B cell (primary cell): ENCODE data around the gene SCN7A. TPM values are rescaled to one million over a fixed set of nuclear protein-coding genes. Genes with fewer than 3 reads are reported as not detected.

Experiments
- ATAC-seq: fragments of 200-7000 bp; cut with Tn5 transposase; one replicate; pipeline ENCODE4 v1.10.0; 2021; ENCODE audit warnings: low read depth, mild to moderate bottlenecking, moderate number of reproducible peaks, moderate library complexity
- CTCF ChIA-PET: fragments of 350-600 bp; sonication (Branson Sonifier 250); formaldehyde crosslinking; loops from one replicate; lab custom pipeline; 2021; ENCODE audit warnings: antibody characterized with exemption, inconsistent platforms; lab: Charles Lee
- POLR2A ChIA-PET: fragments of 350-600 bp; sonication (Branson Sonifier 250); formaldehyde crosslinking; loops from one replicate; lab custom pipeline; 2021; ENCODE audit warnings: antibody characterized with exemption; lab: Charles Lee
- DNase-seq: peaks from one replicate; pipeline ENCODE4 v3.0.0; 2013
- H2AFZ ChIP-seq: 2 replicates; pipeline ENCODE4 v1.6.1; 2012; ENCODE audit warnings: mild to moderate bottlenecking, low read depth, low read length; ENCODE audit not compliant: insufficient read depth, poor library complexity, severe bottlenecking
- H3K27ac ChIP-seq, 2 donors: 1 replicate in 1 of 2; 2 replicates in 1 of 2; pipeline ENCODE4 v1.5.1; 2012 to 2013; ENCODE audit warnings: low read length in 2 of 2, mild to moderate bottlenecking in 2 of 2, moderate library complexity in 1 of 2
- H3K27me3 ChIP-seq, 4 experiments: fragments of 200-600 bp in 1 of 4; sonication (generic) in 1 of 4; replicated peaks in 1 of 4; 1 replicate in 2 of 4; 2 replicates in 2 of 4; pipeline versions ENCODE4 v1.6.1 to v1.7.0; 2013 to 2016; ENCODE audit warnings: low read length in 3 of 4, mild to moderate bottlenecking in 2 of 4, mixed read lengths in 1 of 4, moderate library complexity in 1 of 4; ENCODE audit not compliant: insufficient read depth in 4 of 4, control insufficient read depth in 3 of 4; ENCODE audit errors: control extremely low read depth in 1 of 4
- H3K36me3 ChIP-seq, 2 experiments: replicated peaks in 1 of 2; 1 replicate in 1 of 2; 2 replicates in 1 of 2; pipeline versions ENCODE4 v1.6.1 to v1.7.1; 2013; ENCODE audit warnings: low read length in 1 of 2; ENCODE audit not compliant: insufficient read depth in 2 of 2, control insufficient read depth in 1 of 2; ENCODE audit errors: control extremely low read depth in 1 of 2, extremely low read depth in 1 of 2
- H3K4me1 ChIP-seq, 2 donors: fragments of 200-600 bp in 1 of 2; sonication (generic) in 1 of 2; 1 replicate in 1 of 2; 2 replicates in 1 of 2; pipeline versions ENCODE4 v1.5.1 to v1.6.1; 2013 to 2017; ENCODE audit warnings: low read length in 2 of 2; ENCODE audit not compliant: control insufficient read depth in 2 of 2, insufficient read depth in 2 of 2
- H3K4me2 ChIP-seq: replicated peaks from 2 replicates; pipeline ENCODE3; 2012; ENCODE audit warnings: mild to moderate bottlenecking, low read depth, low read length; ENCODE audit not compliant: poor library complexity, severe bottlenecking
- H3K4me3 ChIP-seq, 5 experiments: fragments of 200-600 bp in 1 of 5; sonication (generic) in 1 of 5; 1 replicate in 3 of 5; 2 replicates in 2 of 5; pipeline versions ENCODE4 v1.5.1 to v1.7.0; 2011 to 2016; ENCODE audit warnings: low read length in 4 of 5, mild to moderate bottlenecking in 4 of 5, low read depth in 2 of 5, control low read depth in 1 of 5, moderate library complexity in 1 of 5; ENCODE audit not compliant: insufficient read depth in 1 of 5; ENCODE audit errors: control extremely low read depth in 1 of 5, extremely low read depth in 1 of 5
- H3K79me2 ChIP-seq: fragments of 200-600 bp; sonication (generic); one replicate; pipeline ENCODE4 v1.6.0; 2016; ENCODE audit warnings: low read length; ENCODE audit not compliant: control insufficient read depth, insufficient read depth
- H3K9ac ChIP-seq: fragments of 200-600 bp; sonication (generic); 2 replicates; pipeline ENCODE4 v1.6.1; 2017; ENCODE audit warnings: mild to moderate bottlenecking, low read length, moderate library complexity
- H3K9me3 ChIP-seq, 3 donors: one replicate each; pipeline versions ENCODE4 v1.6.1 to v1.7.1; 2013; ENCODE audit warnings: low read length in 2 of 3; ENCODE audit not compliant: control insufficient read depth in 2 of 3, insufficient read depth in 1 of 3; ENCODE audit errors: control extremely low read depth in 1 of 3
- H4K20me1 ChIP-seq: 2 replicates; pipeline ENCODE4 v1.6.0; 2012; ENCODE audit warnings: mild to moderate bottlenecking, low read length; ENCODE audit not compliant: insufficient read depth, control insufficient read depth, poor library complexity, severe bottlenecking
- H3K27ac Mint-ChIP-seq: one replicate; pipeline ENCODE4 v1.8.0; 2021; ENCODE audit warnings: mixed read lengths
- H3K27me3 Mint-ChIP-seq: one replicate; pipeline ENCODE4 v1.8.0; 2021; ENCODE audit warnings: mixed read lengths
- H3K4me1 Mint-ChIP-seq: one replicate; pipeline ENCODE4 v1.8.0; 2021; ENCODE audit warnings: mixed read lengths
- H3K4me3 Mint-ChIP-seq: one replicate; pipeline ENCODE4 v1.8.0; 2021; ENCODE audit warnings: mixed read lengths
- H3K9me3 Mint-ChIP-seq: one replicate; pipeline ENCODE4 v1.8.0; 2022; ENCODE audit warnings: mixed read lengths; ENCODE audit not compliant: insufficient read depth
- CTCF ChIP-seq: fragments of 200-600 bp; IDR thresholded peaks from one replicate; pipeline ENCODE4 v1.8.0; 2022; ENCODE audit warnings: antibody characterized with exemption, mild to moderate bottlenecking
- EZH2 ChIP-seq: IDR thresholded peaks from 2 replicates; pipeline ENCODE4 v1.6.1; 2012; ENCODE audit warnings: borderline replicate concordance, low read depth, mild to moderate bottlenecking, moderate library complexity, low read length; ENCODE audit not compliant: insufficient read depth, poor library complexity, severe bottlenecking
- WGBS: methylation state at CpG from one replicate; pipeline ENCODE4 v1.1.5; 2013; ENCODE audit warnings: missing lambda C conversion rate; ENCODE audit not compliant: insufficient coverage; 5-methylcytosine and 5-hydroxymethylcytosine counted together
- intact Hi-C: fragments of 100-400 bp; cut with micrococcal nuclease; formaldehyde crosslinking; loops from one replicate; pipeline ENCODE4 v1.10.0; 2022
- polyA plus RNA-seq: library from polyadenylated mRNA; depleted of rRNA; stranded (reverse); fragments of >200 nt; gene quantifications from 2 replicates; pipeline ENCODE4 v1.2.3, GENCODE V29; 2012
- total RNA-seq, 2 donors: library from RNA; stranded (reverse); fragments of 120-200 nt in 1 of 2; gene quantifications; 1 replicate in 1 of 2; 2 replicates in 1 of 2; pipeline versions ENCODE4 v1.2.3 to v1.2.4, GENCODE V29; 2013 to 2022

Gene SCN7A
- total and polyA plus RNA-seq, 2 donors (not counting 1 experiment from before 2014, with no cell fraction given): not detected

DNA sequence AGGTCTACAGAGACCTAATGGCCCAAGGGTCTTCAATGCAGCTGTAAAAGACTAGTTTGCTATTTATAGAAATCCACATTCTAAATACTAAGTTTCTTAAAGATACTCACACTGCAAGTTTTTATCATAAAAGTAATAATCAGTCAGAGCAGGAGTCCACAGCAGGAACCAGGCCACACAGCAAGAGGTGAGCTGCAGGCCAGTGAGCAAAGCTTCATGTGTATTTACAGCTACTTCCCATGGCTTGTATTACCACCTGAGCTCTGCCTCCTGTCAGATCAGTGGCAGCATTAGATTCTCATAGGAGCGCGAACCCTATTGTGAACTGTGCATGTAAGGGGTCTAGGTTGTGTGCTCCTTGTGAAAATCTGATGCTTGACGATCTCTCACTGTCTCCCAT, 111.6 kb downstream of the SCN7A start:
- Histone ChIP-seq H2AFZ (no peak overlapping the region), H3K36me3 (no peaks in the 10 kb centered on the region), H4K20me1 (no peaks in the 10 kb centered on the region), H3K9me3 (no peaks in the 10 kb centered on the region), H3K27me3 (peaks cover 0 to 7% (median 0%) of the 10 kb centered on the region in 4 experiments), H3K9ac (no peak overlapping the region), H3K4me3 (no peak overlapping the region), H3K79me2 (no peaks in the 10 kb centered on the region), H3K4me1 (no peaks in the 10 kb centered on the region), H3K27ac (no peak overlapping the region), H3K4me2 (no peak overlapping the region)
- Mint-ChIP-seq H3K9me3 (no peaks in the 10 kb centered on the region), H3K27ac (no peak overlapping the region), H3K4me3 (no peak overlapping the region), H3K27me3 (peaks cover 12% of the 10 kb centered on the region), H3K4me1 (no peaks in the 10 kb centered on the region)
- ATAC-seq: no peak
- ChIA-PET CTCF (no interaction called here), POLR2A (no interaction called here)
- no CpG with 5 or more reads among the region's 3 CpGs for WGBS
- intact Hi-C loops: no loop called here
- no peak for DNase-seq
- no peak for TF ChIP-seq EZH2
- no peak for TF ChIP-seq CTCF

GRCh38 chr2:166380615-166381014, 113.4 kb downstream of the SCN7A start:
- DNase-seq (no peak), ATAC-seq (no peak)
- Mint-ChIP-seq H3K9me3 (no peaks in the 10 kb centered on the region), H3K4me1 (peaks cover 6% of the 10 kb centered on the region), H3K27ac (no peak overlapping the region), H3K4me3 (no peak overlapping the region), H3K27me3 (peaks cover 28% of the 10 kb centered on the region)
- 100% methylated on average over 1 of the region's 1 CpG for WGBS
- no peak for TF ChIP-seq EZH2
- no peak for TF ChIP-seq CTCF
- Histone ChIP-seq H3K4me2 (no peak overlapping the region), H2AFZ (no peak overlapping the region), H4K20me1 (no peaks in the 10 kb centered on the region), H3K27me3 (peaks cover 0 to 11% (median under 1%) of the 10 kb centered on the region in 4 experiments), H3K36me3 (no peaks in the 10 kb centered on the region), H3K27ac (no peak overlapping the region), H3K9ac (no peak overlapping the region), H3K4me1 (peaks cover 4 to 7% of the 10 kb centered on the region in 2 donors), H3K9me3 (no peaks in the 10 kb centered on the region), H3K4me3 (no peak overlapping the region), H3K79me2 (no peaks in the 10 kb centered on the region)
- intact Hi-C loops: no loop called here
- CTCF ChIA-PET: no interaction called here
- POLR2A ChIA-PET: no interaction called here
